K562 (cell line): ENCODE data around the gene FMN1. TPM values are rescaled to one million over a fixed set of nuclear protein-coding genes. Genes with fewer than 3 reads are reported as not detected.

Source experiments
- ATAC-seq: fragments of 200-7000 bp; cut with Tn5 transposase; 3 replicates; pipeline ENCODE4 v1.9.1; 2020; ENCODE audit warnings: moderate library complexity
- BruUV-seq: library from RNA; stranded (reverse); fragments of 400-500 nt; replicated peaks from 2 replicates; lab custom pipeline; 2021; lab: Mats Ljungman, UMichigan
- CTCF ChIA-PET: fragments of 300-600 bp; formaldehyde crosslinking; extraction: SDS; loops from one replicate; lab custom pipeline; 2021; ENCODE audit warnings: low intra/inter-chr PET ratio; lab: Yijun Ruan, JAX
- POLR2A ChIA-PET: fragments of 300-600, 350-650 bp; sonication (Branson Sonifier 250); formaldehyde crosslinking; extraction: SDS; loops from one replicate; lab custom pipeline; 2021; ENCODE audit warnings: antibody characterized with exemption, inconsistent platforms; lab: Yijun Ruan, JAX
- DNase-seq, 4 experiments: peaks; one replicate each; pipeline versions ENCODE4 v3.0.0 to v3.0.0-alpha.2; 2011 to 2018; ENCODE audit warnings: low spot score in 3 of 4, mixed read lengths in 3 of 4; ENCODE audit errors: extremely low read depth in 1 of 4
- FAIRE-seq: peaks from 2 replicates; lab custom pipeline; 2011; peaks lifted over from hg19 to GRCh38; lab: Jason Lieb, UNC
- H2AFZ ChIP-seq: 2 replicates; pipeline ENCODE4 v1.6.0; 2011; ENCODE audit warnings: low read depth, low read length, control low read depth, inconsistent platforms
- H3K27ac ChIP-seq: fragments of 200-600 bp; 3 replicates; pipeline ENCODE4 v1.8.0; 2011; ENCODE audit warnings: low read depth, mild to moderate bottlenecking, control low read depth, inconsistent platforms, low read length, moderate library complexity, mixed read lengths; ENCODE audit errors: extremely low read depth
- H3K27me3 ChIP-seq, 2 experiments: fragments of 300-600 bp in 1 of 2; 2 replicates in 1 of 2; 3 replicates in 1 of 2; pipeline versions ENCODE4 v1.6.0 to v1.8.0; 2011; ENCODE audit warnings: inconsistent platforms in 2 of 2, low read length in 2 of 2, mild to moderate bottlenecking in 1 of 2, mixed read lengths in 1 of 2, moderate library complexity in 1 of 2; ENCODE audit not compliant: control insufficient read depth in 2 of 2, insufficient read depth in 2 of 2
- H3K36me3 ChIP-seq: fragments of 300-600 bp; 3 replicates; pipeline ENCODE4 v1.8.0; 2011; ENCODE audit warnings: mild to moderate bottlenecking, low read length, inconsistent platforms; ENCODE audit not compliant: control insufficient read depth, insufficient read depth
- H3K4me1 ChIP-seq, 2 experiments: fragments of 200-600 bp in 1 of 2; replicated peaks in 1 of 2; 2 replicates in 1 of 2; 3 replicates in 1 of 2; pipeline versions ENCODE4 v1.5.1 to v1.8.0; 2011; ENCODE audit warnings: inconsistent platforms in 2 of 2, low read length in 2 of 2, mild to moderate bottlenecking in 1 of 2, mixed read lengths in 1 of 2, moderate library complexity in 1 of 2; ENCODE audit not compliant: control insufficient read depth in 2 of 2, insufficient read depth in 2 of 2
- H3K4me2 ChIP-seq: 2 replicates; pipeline ENCODE4 v1.6.1; 2011; ENCODE audit warnings: low read length, control low read depth, inconsistent platforms, mixed read lengths; ENCODE audit not compliant: insufficient read depth
- H3K4me3 ChIP-seq: fragments of 200-600 bp; sonication (generic), shearing (Covaris generic); 2 replicates; pipeline ENCODE4 v1.5.1; 2016; ENCODE audit warnings: control low read depth, inconsistent platforms
- H3K79me2 ChIP-seq: fragments of 200-600 bp; 3 replicates; pipeline ENCODE4 v1.8.0; 2011; ENCODE audit warnings: low read length, inconsistent platforms; ENCODE audit not compliant: control insufficient read depth, insufficient read depth
- H3K9ac ChIP-seq, 2 experiments: 2 replicates each; pipeline versions ENCODE4 v1.6.0 to v1.6.1; 2011; ENCODE audit warnings: low read depth in 2 of 2, low read length in 2 of 2, control low read depth in 1 of 2, inconsistent platforms in 1 of 2, mild to moderate bottlenecking in 1 of 2, mixed read lengths in 1 of 2; ENCODE audit not compliant: insufficient read depth in 1 of 2
- H3K9me1 ChIP-seq: one replicate; pipeline ENCODE4 v1.6.0; 2011; ENCODE audit warnings: inconsistent platforms, mild to moderate bottlenecking, low read length, moderate library complexity; ENCODE audit not compliant: control insufficient read depth, insufficient read depth
- H3K9me3 ChIP-seq: replicated peaks from 2 replicates; pipeline ENCODE4 v1.5.1; 2011; ENCODE audit warnings: low read depth, low read length, inconsistent platforms; ENCODE audit not compliant: control insufficient read depth, insufficient read depth
- H4K20me1 ChIP-seq: replicated peaks from 2 replicates; pipeline ENCODE4 v1.6.1; 2011; ENCODE audit warnings: low read length, inconsistent platforms, mixed read lengths; ENCODE audit not compliant: control insufficient read depth, insufficient read depth
- COPS2 ChIP-seq: fragments of 450-650 bp; conservative IDR thresholded peaks from 2 replicates; pipeline ENCODE4 v1.6.1; 2016; ENCODE audit warnings: mild to moderate bottlenecking, moderate library complexity
- MAFK ChIP-seq: IDR thresholded peaks from 2 replicates; pipeline ENCODE4 v1.6.1; 2011; ENCODE audit warnings: low read length, improper control_type of control experiment
- TEAD1 ChIP-seq, 2 experiments: fragments of 450-650 bp in 1 of 2; sonication (generic) in 1 of 2; formaldehyde crosslinking; IDR thresholded peaks; 2 replicates each; pipeline versions ENCODE4 v1.4.0 to v1.8.0; 2020 to 2022; ENCODE audit warnings: mild to moderate bottlenecking in 2 of 2, missing genetic modification reagents in 1 of 2
- ZNF121 ChIP-seq: sonication (generic); formaldehyde crosslinking; conservative IDR thresholded peaks from 2 replicates; pipeline ENCODE4 v1.8.0; 2022; ENCODE audit warnings: missing genetic modification reagents
- ZNF696 ChIP-seq: fragments of 250-450 bp; sonication (Bioruptor Pico); conservative IDR thresholded peaks from 2 replicates; pipeline ENCODE4 v1.4.0; 2020; ENCODE audit warnings: mild to moderate bottlenecking, moderate library complexity
- ZNF76 ChIP-seq: fragments of 250-450 bp; sonication (Bioruptor Pico); IDR thresholded peaks from 2 replicates; pipeline ENCODE4 v1.4.0; 2020; ENCODE audit warnings: mild to moderate bottlenecking, moderate library complexity, borderline replicate concordance
- whole genome bisulfite sequencing: fragments of 100-300 bp; shearing (Covaris generic); methylation state at CpG from one replicate; pipeline ENCODE4 v1.1.6; 2016; ENCODE audit warnings: low coverage, mixed read lengths; ENCODE audit not compliant: insufficient coverage; ENCODE audit errors: missing lambda C conversion rate; 5-methylcytosine and 5-hydroxymethylcytosine counted together
- in situ Hi-C: fragments of 300-500 bp; cut with MboI; formaldehyde crosslinking; loops from 4 replicates; pipeline ENCODE4 v1.15.0; 2018; ENCODE audit warnings: inconsistent platforms, mixed read lengths
- intact Hi-C: fragments of 100-400 bp; cut with micrococcal nuclease; formaldehyde crosslinking; loops from 2 replicates; pipeline ENCODE4 v1.14.2; 2022
- polyA plus RNA-seq, 8 experiments: library from polyadenylated mRNA; depleted of rRNA in 4 of 8; stranded (reverse) in 5 of 8; unstranded in 3 of 8; fragments of >200 nt; fragmentation: Nextera tagmentation in 2 of 8; fragmentation: Illumina TruSeq in 1 of 8; extraction: Ambion mirVana in 2 of 8; extraction: Trizol in 1 of 8; gene quantifications; 2 replicates each; pipeline versions ENCODE4 v1.2.1 to v1.2.3, GENCODE V29; 2011 to 2014; ENCODE audit warnings: inconsistent platforms in 1 of 8, missing spikeins in 1 of 8
- total RNA-seq, 7 experiments: library from RNA; depleted of rRNA in 6 of 7; stranded (reverse); fragments of >200 nt in 6 of 7; fragmentation: Illumina TruSeq in 2 of 7; extraction: Trizol in 2 of 7; gene quantifications; 2 replicates each; pipeline versions ENCODE4 v1.2.1 to v1.2.3, GENCODE V29; 2011 to 2021; ENCODE audit warnings: low replicate concordance in 1 of 7
- TF ChIP-seq, protein P1 (sequence below): fragments of 450-650 bp; formaldehyde crosslinking; IDR thresholded peaks from 2 replicates; pipeline ENCODE4 v1.4.0; 2022; ENCODE audit warnings: missing genetic modification characterization
- TF ChIP-seq, protein P2 (sequence below), 3 experiments: fragments of 200-800 bp in 1 of 3; fragments of 250-450 bp in 1 of 3; fragments of 450-650 bp in 1 of 3; sonication (Bioruptor Pico) in 1 of 3; sonication (Bioruptor generic) in 1 of 3; formaldehyde crosslinking in 1 of 3; IDR thresholded peaks; 2 replicates each; pipeline versions ENCODE4 v1.6.1 to v1.8.0; 2016 to 2022; ENCODE audit warnings: mild to moderate bottlenecking in 2 of 3, missing genetic modification characterization in 2 of 3, missing compliant biosample characterization in 1 of 3, moderate library complexity in 1 of 3

FMN1 gene
- total and polyA plus RNA-seq, 9 of the 15 experiments (the other 6 are each of a cell fraction or from before 2014, with no cell fraction given): 0.03 to 0.07 (median 0.04) TPM; not detected in 6

GRCh38 chr15:32747921-32748342, 446.6 kb downstream of the FMN1 start (continued):
- no peak for TF ChIP-seq ZNF76 (CRISPR knock-in tag)

DNA sequence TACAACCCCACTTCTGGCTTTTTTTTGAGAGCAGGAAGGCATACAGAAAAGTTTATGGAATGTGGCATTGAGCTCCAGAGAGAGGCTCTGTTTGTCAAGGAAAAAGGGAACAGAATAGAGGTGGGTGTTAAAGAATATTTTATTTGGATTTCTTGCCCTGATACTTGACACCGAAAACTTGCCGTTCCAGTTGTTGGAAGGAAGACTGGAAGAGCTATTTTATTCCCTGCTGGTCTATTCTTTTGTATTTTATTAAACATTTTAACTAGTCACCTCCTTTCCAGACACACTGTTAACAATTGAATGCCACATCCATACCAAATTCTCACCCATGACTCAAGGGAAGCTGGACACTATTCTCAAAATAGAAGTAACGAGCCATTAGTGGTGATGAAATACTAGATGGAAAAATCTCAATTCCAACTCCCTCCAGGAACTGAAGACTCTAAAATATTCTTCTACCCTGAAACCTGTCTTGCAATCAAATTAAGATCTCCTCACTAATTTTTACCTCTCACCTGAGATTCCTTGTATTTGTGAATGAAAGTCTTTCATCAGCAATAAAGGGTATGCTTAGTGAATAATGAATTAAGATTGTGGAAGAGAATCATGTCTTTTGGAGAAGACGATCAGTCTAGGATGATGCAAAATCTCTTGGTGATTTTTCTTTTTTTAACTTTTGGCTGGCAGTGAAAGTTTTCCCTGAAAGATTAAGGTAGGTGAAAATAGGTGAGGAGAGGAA, 448.2 kb downstream of the FMN1 start:
- peaks cover 0 to 3% of the 10 kb centered on the region in 2 experiments; a peak in 1 of 5 replicates for H3K27me3 ChIP-seq
- H2AFZ ChIP-seq: no peak overlapping the region
- no peak overlapping the region for H3K27ac ChIP-seq
- 4% methylated on average over 4 of the region's 4 CpGs for WGBS
- POLR2A ChIA-PET: no interaction called here
- DNase-seq (no peak), ATAC-seq (no peak), FAIRE-seq (no peak)
- H4K20me1 ChIP-seq: no peaks in the 10 kb centered on the region
- no peaks in the 10 kb centered on the region for H3K79me2 ChIP-seq
- H3K9ac ChIP-seq: no peak overlapping the region
- no peaks in the 10 kb centered on the region for H3K9me3 ChIP-seq
- TF ChIP-seq ZNF121 (no peak), MAFK (no peak), TEAD1 (CRISPR knock-in tag; IDR thresholded peaks at IDR 0.05) (no peak), COPS2 (no peak), ZNF696 (CRISPR knock-in tag) (no peak)
- TF ChIP-seq, protein P1, sequence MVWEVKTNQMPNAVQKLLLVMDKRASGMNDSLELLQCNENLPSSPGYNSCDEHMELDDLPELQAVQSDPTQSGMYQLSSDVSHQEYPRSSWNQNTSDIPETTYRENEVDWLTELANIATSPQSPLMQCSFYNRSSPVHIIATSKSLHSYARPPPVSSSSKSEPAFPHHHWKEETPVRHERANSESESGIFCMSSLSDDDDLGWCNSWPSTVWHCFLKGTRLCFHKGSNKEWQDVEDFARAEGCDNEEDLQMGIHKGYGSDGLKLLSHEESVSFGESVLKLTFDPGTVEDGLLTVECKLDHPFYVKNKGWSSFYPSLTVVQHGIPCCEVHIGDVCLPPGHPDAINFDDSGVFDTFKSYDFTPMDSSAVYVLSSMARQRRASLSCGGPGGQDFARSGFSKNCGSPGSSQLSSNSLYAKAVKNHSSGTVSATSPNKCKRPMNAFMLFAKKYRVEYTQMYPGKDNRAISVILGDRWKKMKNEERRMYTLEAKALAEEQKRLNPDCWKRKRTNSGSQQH: no peak
- TF ChIP-seq, protein P2, sequence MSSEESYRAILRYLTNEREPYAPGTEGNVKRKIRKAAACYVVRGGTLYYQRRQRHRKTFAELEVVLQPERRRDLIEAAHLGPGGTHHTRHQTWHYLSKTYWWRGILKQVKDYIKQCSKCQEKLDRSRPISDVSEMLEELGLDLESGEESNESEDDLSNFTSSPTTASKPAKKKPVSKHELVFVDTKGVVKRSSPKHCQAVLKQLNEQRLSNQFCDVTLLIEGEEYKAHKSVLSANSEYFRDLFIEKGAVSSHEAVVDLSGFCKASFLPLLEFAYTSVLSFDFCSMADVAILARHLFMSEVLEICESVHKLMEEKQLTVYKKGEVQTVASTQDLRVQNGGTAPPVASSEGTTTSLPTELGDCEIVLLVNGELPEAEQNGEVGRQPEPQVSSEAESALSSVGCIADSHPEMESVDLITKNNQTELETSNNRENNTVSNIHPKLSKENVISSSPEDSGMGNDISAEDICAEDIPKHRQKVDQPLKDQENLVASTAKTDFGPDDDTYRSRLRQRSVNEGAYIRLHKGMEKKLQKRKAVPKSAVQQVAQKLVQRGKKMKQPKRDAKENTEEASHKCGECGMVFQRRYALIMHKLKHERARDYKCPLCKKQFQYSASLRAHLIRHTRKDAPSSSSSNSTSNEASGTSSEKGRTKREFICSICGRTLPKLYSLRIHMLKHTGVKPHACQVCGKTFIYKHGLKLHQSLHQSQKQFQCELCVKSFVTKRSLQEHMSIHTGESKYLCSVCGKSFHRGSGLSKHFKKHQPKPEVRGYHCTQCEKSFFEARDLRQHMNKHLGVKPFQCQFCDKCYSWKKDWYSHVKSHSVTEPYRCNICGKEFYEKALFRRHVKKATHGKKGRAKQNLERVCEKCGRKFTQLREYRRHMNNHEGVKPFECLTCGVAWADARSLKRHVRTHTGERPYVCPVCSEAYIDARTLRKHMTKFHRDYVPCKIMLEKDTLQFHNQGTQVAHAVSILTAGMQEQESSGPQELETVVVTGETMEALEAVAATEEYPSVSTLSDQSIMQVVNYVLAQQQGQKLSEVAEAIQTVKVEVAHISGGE (CRISPR knock-in tag; IDR thresholded peaks at IDR 0.05): no peak
- no peak overlapping the region for H3K4me3 ChIP-seq
- no TSS peak for BruUV-seq
- H3K36me3 ChIP-seq: no peaks in the 10 kb centered on the region
- no peaks in the 10 kb centered on the region for H3K4me1 ChIP-seq
- CTCF ChIA-PET: no interaction called here
- in situ Hi-C loops: no loop called here
- intact Hi-C loops: no loop called here
- H3K9me1 ChIP-seq: no peaks in the 10 kb centered on the region
- no peak overlapping the region for H3K4me2 ChIP-seq
